RWPE2 (cell line): ENCODE results near the gene C6orf132.
"Not testable (repeated sequence)": the region's sequence is repeated elsewhere in the genome, so short reads cannot be mapped to it uniquely, and the experiment has no call there.

Experiments
- ATAC-seq: fragments of 200-7000 bp; cut with Tn5 transposase; 3 replicates; pipeline ENCODE4 v1.9.1; 2021; ENCODE audit warnings: low read depth
- DNase-seq: peaks from one replicate; pipeline ENCODE4 v3.0.0-alpha.2; 2020; ENCODE audit warnings: low spot score
- H3K27ac ChIP-seq: fragments of 450-650 bp; 2 replicates; pipeline ENCODE4 v1.5.1; 2017; ENCODE audit warnings: mild to moderate bottlenecking; ENCODE audit not compliant: poor library complexity, severe bottlenecking
- H3K27me3 ChIP-seq: fragments of 250-450 bp; sonication (Bioruptor Pico); 2 replicates; pipeline ENCODE4 v1.5.1; 2021; ENCODE audit warnings: mild to moderate bottlenecking, moderate library complexity; ENCODE audit not compliant: insufficient read depth, poor library complexity, severe bottlenecking
- H3K36me3 ChIP-seq: fragments of 250-450 bp; sonication (Bioruptor Pico); 2 replicates; pipeline ENCODE4 v1.5.1; 2020; ENCODE audit warnings: low read depth, mild to moderate bottlenecking, moderate library complexity
- H3K4me1 ChIP-seq: fragments of 250-450 bp; sonication (Bioruptor Pico); 2 replicates; pipeline ENCODE4 v1.5.1; 2021; ENCODE audit warnings: mild to moderate bottlenecking, moderate library complexity; ENCODE audit not compliant: insufficient read depth, poor library complexity, severe bottlenecking
- H3K4me3 ChIP-seq: fragments of 250-450 bp; sonication (Bioruptor Pico); 2 replicates; pipeline ENCODE4 v1.5.1; 2021; ENCODE audit warnings: mild to moderate bottlenecking, moderate library complexity; ENCODE audit not compliant: severe bottlenecking
- H3K9me3 ChIP-seq: fragments of 250-450 bp; sonication (Bioruptor Pico); 2 replicates; pipeline ENCODE4 v1.5.1; 2021; ENCODE audit warnings: mild to moderate bottlenecking, moderate library complexity; ENCODE audit not compliant: severe bottlenecking
- CTCF ChIP-seq: fragments of 450-650 bp; IDR thresholded peaks from one replicate; pipeline ENCODE4 v1.5.1; 2017; ENCODE audit warnings: mild to moderate bottlenecking, moderate library complexity; ENCODE audit not compliant: poor library complexity, severe bottlenecking

The C6orf132 gene

GRCh38 chr6:42171813-42172581 is 29.6 kb upstream of the C6orf132 start:
- no peaks in the 10 kb centered on the region for H3K27me3 ChIP-seq
- DNase-seq (no peak), ATAC-seq (no peak)
- H3K9me3 ChIP-seq: peaks cover under 1% of the 10 kb centered on the region
- no peak overlapping the region for H3K27ac ChIP-seq
- TF ChIP-seq CTCF: no peak
- no peaks in the 10 kb centered on the region for H3K4me1 ChIP-seq
- no peaks in the 10 kb centered on the region for H3K36me3 ChIP-seq
- no peak overlapping the region for H3K4me3 ChIP-seq

GRCh38 chr6:42169780-42170179 is 27.4 kb upstream of the C6orf132 start:
- not testable (repeated sequence) for H3K27me3 ChIP-seq, DNase-seq, H3K4me3 ChIP-seq, H3K4me1 ChIP-seq, H3K36me3 ChIP-seq, ATAC-seq, H3K9me3 ChIP-seq, H3K27ac ChIP-seq

GRCh38 chr6:42168650-42169049 is 26.2 kb upstream of the C6orf132 start:
- DNase-seq (no peak), ATAC-seq (no peak)
- no peaks in the 10 kb centered on the region for H3K36me3 ChIP-seq
- H3K4me3 ChIP-seq: no peak overlapping the region
- H3K27me3 ChIP-seq: no peaks in the 10 kb centered on the region
- TF ChIP-seq CTCF: no peak
- no peaks in the 10 kb centered on the region for H3K9me3 ChIP-seq
- no peak overlapping the region for H3K27ac ChIP-seq
- no peaks in the 10 kb centered on the region for H3K4me1 ChIP-seq

- Histone ChIP-seq H3K9me3 (no peaks in the 10 kb centered on the region), H3K36me3 (no peaks in the 10 kb centered on the region), H3K27ac (no peak overlapping the region), H3K27me3 (no peaks in the 10 kb centered on the region), H3K4me3 (no peak overlapping the region), H3K4me1 (no peaks in the 10 kb centered on the region)
- DNase-seq (peak; percentile 80), ATAC-seq (peak; percentile 94)
- TF ChIP-seq CTCF: peak; percentile 98
These were observed 24.2 kb upstream of the C6orf132 start for GRCh38 chr6:42166444-42167141.

GRCh38 chr6:42165016-42165415 is 22.6 kb upstream of the C6orf132 start:
- no peak for TF ChIP-seq CTCF
- Histone ChIP-seq H3K27ac (no peak overlapping the region), H3K27me3 (no peaks in the 10 kb centered on the region), H3K4me3 (no peak overlapping the region), H3K9me3 (no peaks in the 10 kb centered on the region), H3K4me1 (no peaks in the 10 kb centered on the region), H3K36me3 (no peaks in the 10 kb centered on the region)
- ATAC-seq (no peak), DNase-seq (no peak)
